Measurements from ENCODE around the gene P2RX4.

DNA sequence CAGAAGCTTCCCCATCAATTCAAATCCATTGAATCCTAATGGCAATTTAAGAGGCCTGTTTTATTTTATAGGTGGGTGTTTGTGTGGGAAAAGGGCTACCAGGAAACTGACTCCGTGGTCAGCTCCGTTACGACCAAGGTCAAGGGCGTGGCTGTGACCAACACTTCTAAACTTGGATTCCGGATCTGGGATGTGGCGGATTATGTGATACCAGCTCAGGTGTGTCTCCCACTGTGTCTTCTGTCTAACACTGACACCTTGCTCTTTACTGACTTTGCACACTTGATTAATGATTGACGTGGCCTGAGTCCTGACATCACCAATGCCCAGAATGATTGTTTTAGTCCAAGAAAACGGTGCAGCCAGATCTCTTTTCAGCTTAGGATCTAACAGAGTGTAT, 7.1 kb downstream of the P2RX4 start:
- no peak for TF ChIP-seq ZFX (IDR thresholded peaks at IDR 0.05; ENCODE audit: borderline replicate concordance)
- no peak for TF ChIP-seq CTCF (IDR thresholded peaks at IDR 0.05)

Measured in 22Rv1 (cell line).